Panc1 (cell line): Measurements from ENCODE around the gene POLR1B. TPM values are rescaled to one million over a fixed set of nuclear protein-coding genes. Genes with fewer than 3 reads are reported as not detected.

Source experiments
- ATAC-seq: fragments of 200-7000 bp; cut with Tn5 transposase; 2 replicates; pipeline ENCODE4 v1.9.1; 2020; ENCODE audit warnings: mild to moderate bottlenecking, moderate library complexity
- BruUV-seq: library from RNA; stranded (reverse); fragments of 400-500 nt; replicated peaks from 2 replicates; lab custom pipeline; 2021; lab: Mats Ljungman, UMichigan
- CTCF ChIA-PET: fragments of 300-600 bp; sonication (Branson Sonifier 250); formaldehyde crosslinking; loops from one replicate; lab custom pipeline; 2022; ENCODE audit warnings: antibody characterized with exemption; lab: Charles Lee
- POLR2A ChIA-PET: fragments of 300-600 bp; sonication (Branson Sonifier 250); formaldehyde crosslinking; loops from one replicate; lab custom pipeline; 2022; ENCODE audit warnings: antibody characterized with exemption; lab: Charles Lee
- DNase-seq: peaks from one replicate; pipeline ENCODE4 v3.0.0-alpha.2; 2010; ENCODE audit warnings: low read depth, low spot score
- H3K27ac ChIP-seq: 2 replicates; pipeline ENCODE4 v1.5.1; 2011; ENCODE audit warnings: mild to moderate bottlenecking, low read length, inconsistent platforms
- H3K27me3 ChIP-seq: fragments of 200-500 bp; sonication (Bioruptor generic); 2 replicates; pipeline ENCODE4 v1.6.0; 2014; ENCODE audit warnings: low read length, inconsistent platforms; ENCODE audit not compliant: control insufficient read depth, insufficient read depth
- H3K36me3 ChIP-seq: fragments of 200-500 bp; sonication (Bioruptor generic); 2 replicates; pipeline ENCODE4 v1.5.1; 2014; ENCODE audit warnings: inconsistent platforms, mild to moderate bottlenecking, low read length, moderate library complexity; ENCODE audit not compliant: control insufficient read depth, insufficient read depth
- H3K4me1 ChIP-seq: 2 replicates; pipeline ENCODE4 v1.5.1; 2011; ENCODE audit warnings: inconsistent platforms, mild to moderate bottlenecking, low read length, moderate library complexity; ENCODE audit not compliant: control insufficient read depth, insufficient read depth
- H3K4me3 ChIP-seq, 2 experiments: 2 replicates each; pipeline ENCODE4 v1.5.1; 2011 to 2012; ENCODE audit warnings: low read depth in 2 of 2, low read length in 2 of 2, mild to moderate bottlenecking in 2 of 2, inconsistent platforms in 1 of 2, moderate library complexity in 1 of 2
- H3K9me3 ChIP-seq: fragments of 200-500 bp; sonication (Bioruptor generic); 2 replicates; pipeline ENCODE4 v1.5.1; 2014; ENCODE audit warnings: low read depth, mild to moderate bottlenecking, inconsistent platforms, low read length, moderate library complexity; ENCODE audit not compliant: control insufficient read depth, insufficient read depth
- POLR2AphosphoS5 ChIP-seq: IDR thresholded peaks from 2 replicates; pipeline ENCODE4 v1.6.1; 2012; ENCODE audit warnings: mild to moderate bottlenecking, low read depth, low read length, moderate library complexity
- SIN3A ChIP-seq: IDR thresholded peaks from 2 replicates; pipeline ENCODE4 v1.6.1; 2012; ENCODE audit warnings: low read depth, mild to moderate bottlenecking, low read length, moderate library complexity, borderline replicate concordance; ENCODE audit not compliant: insufficient read depth
- TCF7L2 ChIP-seq: IDR thresholded peaks from 2 replicates; pipeline ENCODE4 v1.6.1; 2011; ENCODE audit warnings: mild to moderate bottlenecking, low read depth, low read length, inconsistent platforms
- in situ Hi-C: cut with HindIII; loops from 2 replicates; pipeline ENCODE4 v1.10.0; 2016; ENCODE audit warnings: low sequenced_read_pairs, low pct_unique_long_range_greater_than_20kb
- intact Hi-C: fragments of 100-400 bp; cut with micrococcal nuclease; formaldehyde crosslinking; loops from one replicate; pipeline ENCODE4 v1.10.0; 2022; ENCODE audit not compliant: unreplicated experiment
- total RNA-seq: library from RNA; stranded (reverse); gene quantifications from one replicate; pipeline ENCODE4 v1.2.1, GENCODE V29; 2021; ENCODE audit not compliant: unreplicated experiment
- TF ChIP-seq, protein P1 (sequence below), 2 experiments: IDR thresholded peaks; 2 replicates each; pipeline ENCODE4 v1.6.1; 2011 to 2012; ENCODE audit warnings: low read depth in 2 of 2, control low read depth in 1 of 2, low read length in 1 of 2, mild to moderate bottlenecking in 1 of 2, moderate library complexity in 1 of 2; ENCODE audit not compliant: insufficient read depth in 1 of 2
- TF ChIP-seq, protein P2 (sequence below): fragments of 450-650 bp; IDR thresholded peaks from 2 replicates; pipeline ENCODE4 v1.5.1; 2017; ENCODE audit warnings: mild to moderate bottlenecking

The POLR1B gene
- total RNA-seq, 1 experiment from 2014 or later: 35.4 TPM

DNA sequence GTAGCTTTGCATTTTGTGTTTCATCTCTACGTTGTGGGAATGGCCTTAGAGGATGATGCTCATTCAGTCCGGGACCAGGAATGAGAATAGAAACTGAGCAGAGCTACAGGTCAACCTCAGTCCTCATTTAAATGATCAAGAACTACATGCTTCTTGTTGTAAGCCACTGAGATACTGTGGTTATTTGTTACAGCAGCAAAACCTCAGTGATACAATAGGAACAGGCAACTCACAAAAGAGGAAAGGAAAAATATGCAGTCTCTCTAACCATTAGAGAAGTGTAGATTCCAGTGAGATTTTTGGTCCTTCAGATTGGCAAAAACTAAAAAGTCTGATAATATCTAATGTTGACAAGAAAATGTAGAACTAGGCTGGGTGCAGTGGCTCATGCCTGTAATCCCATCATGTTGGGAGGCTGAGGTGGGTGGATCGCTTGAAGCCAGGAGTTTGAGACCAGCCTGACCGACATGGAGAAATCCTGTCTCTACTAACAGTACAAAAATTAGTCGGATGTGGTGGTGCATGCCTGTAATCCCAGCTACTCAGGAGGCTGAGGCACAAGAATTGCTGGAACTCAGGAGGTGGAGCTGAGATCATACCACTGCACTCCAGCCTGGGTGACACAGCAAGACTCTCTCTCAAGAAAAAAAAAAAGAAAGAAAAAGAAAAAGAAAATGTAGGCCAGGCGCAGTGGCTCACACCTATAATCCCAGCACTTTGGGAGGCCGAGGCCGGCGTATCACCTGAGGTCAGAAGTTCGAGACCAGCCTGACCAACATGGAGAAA is 55.5 kb downstream of the POLR1B start:
- in situ Hi-C loops: no loop called here
- intact Hi-C loops: no loop called here
- H3K27ac ChIP-seq: no peak overlapping the region
- POLR2A ChIA-PET: no interaction called here
- no TSS peak for BruUV-seq
- CTCF ChIA-PET: interaction anchor here (0.7 kb wide), 1 partner anchor 257 kb away, joined by 4 read pairs; no protein-coding TSS in a partner anchor
- H3K4me3 ChIP-seq: no peak overlapping the region
- DNase-seq: no peak
- no peaks in the 10 kb centered on the region for H3K27me3 ChIP-seq
- no peaks in the 10 kb centered on the region for H3K36me3 ChIP-seq
- H3K9me3 ChIP-seq: no peaks in the 10 kb centered on the region
- TF ChIP-seq TCF7L2 (no peak), SIN3A (no peak), POLR2AphosphoS5 (no peak)
- TF ChIP-seq, protein P1, sequence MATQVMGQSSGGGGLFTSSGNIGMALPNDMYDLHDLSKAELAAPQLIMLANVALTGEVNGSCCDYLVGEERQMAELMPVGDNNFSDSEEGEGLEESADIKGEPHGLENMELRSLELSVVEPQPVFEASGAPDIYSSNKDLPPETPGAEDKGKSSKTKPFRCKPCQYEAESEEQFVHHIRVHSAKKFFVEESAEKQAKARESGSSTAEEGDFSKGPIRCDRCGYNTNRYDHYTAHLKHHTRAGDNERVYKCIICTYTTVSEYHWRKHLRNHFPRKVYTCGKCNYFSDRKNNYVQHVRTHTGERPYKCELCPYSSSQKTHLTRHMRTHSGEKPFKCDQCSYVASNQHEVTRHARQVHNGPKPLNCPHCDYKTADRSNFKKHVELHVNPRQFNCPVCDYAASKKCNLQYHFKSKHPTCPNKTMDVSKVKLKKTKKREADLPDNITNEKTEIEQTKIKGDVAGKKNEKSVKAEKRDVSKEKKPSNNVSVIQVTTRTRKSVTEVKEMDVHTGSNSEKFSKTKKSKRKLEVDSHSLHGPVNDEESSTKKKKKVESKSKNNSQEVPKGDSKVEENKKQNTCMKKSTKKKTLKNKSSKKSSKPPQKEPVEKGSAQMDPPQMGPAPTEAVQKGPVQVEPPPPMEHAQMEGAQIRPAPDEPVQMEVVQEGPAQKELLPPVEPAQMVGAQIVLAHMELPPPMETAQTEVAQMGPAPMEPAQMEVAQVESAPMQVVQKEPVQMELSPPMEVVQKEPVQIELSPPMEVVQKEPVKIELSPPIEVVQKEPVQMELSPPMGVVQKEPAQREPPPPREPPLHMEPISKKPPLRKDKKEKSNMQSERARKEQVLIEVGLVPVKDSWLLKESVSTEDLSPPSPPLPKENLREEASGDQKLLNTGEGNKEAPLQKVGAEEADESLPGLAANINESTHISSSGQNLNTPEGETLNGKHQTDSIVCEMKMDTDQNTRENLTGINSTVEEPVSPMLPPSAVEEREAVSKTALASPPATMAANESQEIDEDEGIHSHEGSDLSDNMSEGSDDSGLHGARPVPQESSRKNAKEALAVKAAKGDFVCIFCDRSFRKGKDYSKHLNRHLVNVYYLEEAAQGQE (IDR thresholded peaks at IDR 0.05; ENCODE audit: insufficient read depth in 1 of 2, low read depth in 2 of 2, low read length in 1 of 2): no peak
- TF ChIP-seq, protein P2, sequence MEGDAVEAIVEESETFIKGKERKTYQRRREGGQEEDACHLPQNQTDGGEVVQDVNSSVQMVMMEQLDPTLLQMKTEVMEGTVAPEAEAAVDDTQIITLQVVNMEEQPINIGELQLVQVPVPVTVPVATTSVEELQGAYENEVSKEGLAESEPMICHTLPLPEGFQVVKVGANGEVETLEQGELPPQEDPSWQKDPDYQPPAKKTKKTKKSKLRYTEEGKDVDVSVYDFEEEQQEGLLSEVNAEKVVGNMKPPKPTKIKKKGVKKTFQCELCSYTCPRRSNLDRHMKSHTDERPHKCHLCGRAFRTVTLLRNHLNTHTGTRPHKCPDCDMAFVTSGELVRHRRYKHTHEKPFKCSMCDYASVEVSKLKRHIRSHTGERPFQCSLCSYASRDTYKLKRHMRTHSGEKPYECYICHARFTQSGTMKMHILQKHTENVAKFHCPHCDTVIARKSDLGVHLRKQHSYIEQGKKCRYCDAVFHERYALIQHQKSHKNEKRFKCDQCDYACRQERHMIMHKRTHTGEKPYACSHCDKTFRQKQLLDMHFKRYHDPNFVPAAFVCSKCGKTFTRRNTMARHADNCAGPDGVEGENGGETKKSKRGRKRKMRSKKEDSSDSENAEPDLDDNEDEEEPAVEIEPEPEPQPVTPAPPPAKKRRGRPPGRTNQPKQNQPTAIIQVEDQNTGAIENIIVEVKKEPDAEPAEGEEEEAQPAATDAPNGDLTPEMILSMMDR: no peak
- H3K4me1 ChIP-seq: no peaks in the 10 kb centered on the region
- no peak for ATAC-seq

DNA sequence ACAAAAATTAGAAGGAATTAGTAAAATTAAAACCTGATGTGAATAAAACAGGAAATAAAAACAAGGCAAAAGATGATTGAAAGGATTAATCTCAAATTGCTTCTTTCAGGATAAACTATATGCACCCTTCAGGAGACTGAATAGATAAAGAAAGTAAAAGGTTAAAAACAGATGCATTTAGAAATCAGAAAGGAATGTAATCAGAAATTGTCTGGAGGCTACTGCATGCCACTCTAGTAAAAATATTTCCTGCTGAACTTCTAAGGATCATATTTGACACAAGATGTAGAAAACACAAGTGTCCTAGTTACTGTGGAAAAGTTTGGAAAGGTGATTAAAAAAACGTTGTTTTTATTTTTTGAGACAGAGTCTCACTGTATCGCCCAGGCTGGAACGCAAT is 58.4 kb downstream of the POLR1B start:
- Histone ChIP-seq H3K36me3 (no peaks in the 10 kb centered on the region), H3K4me1 (no peaks in the 10 kb centered on the region), H3K27me3 (no peaks in the 10 kb centered on the region), H3K4me3 (no peak overlapping the region), H3K27ac (no peak overlapping the region), H3K9me3 (no peaks in the 10 kb centered on the region)
- ChIA-PET CTCF (interaction anchor here (0.6 to 1.6 kb wide), 7 partner anchors 16 to 341 kb away, joined by 3 to 5 read pairs (median 3); partner anchors contain the start of gene CHCHD5), POLR2A (no interaction called here)
- TF ChIP-seq SIN3A (no peak), POLR2AphosphoS5 (no peak), TCF7L2 (no peak)
- BruUV-seq: no TSS peak
- DNase-seq (no peak), ATAC-seq (no peak)
- intact Hi-C loops (loop anchor here (1.0 kb wide), 2 partner anchors 90 to 126 kb away; no protein-coding TSS in a partner anchor), in situ Hi-C loops (no loop called here)

DNA sequence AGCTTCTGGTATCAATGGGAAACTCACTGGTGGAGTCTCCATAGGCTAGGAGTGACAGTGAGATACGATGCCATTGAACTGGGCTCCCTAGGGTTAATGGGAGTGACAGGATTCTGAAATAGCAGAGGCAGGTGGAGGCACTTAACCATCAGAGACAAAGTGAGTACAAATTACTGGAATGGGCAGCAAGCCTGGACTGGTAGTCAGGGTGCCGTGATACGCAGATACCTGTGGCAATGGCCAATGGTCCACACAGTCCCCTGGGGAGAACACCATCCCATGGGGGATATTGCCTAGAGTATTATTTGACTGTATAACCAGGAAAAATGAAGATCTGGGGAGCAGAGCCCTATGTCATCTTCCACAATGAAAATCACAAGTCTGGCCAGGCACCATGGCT is 59.5 kb downstream of the POLR1B start:
- no TSS peak for BruUV-seq
- no peak overlapping the region for H3K27ac ChIP-seq
- TF ChIP-seq, protein P2: no peak
- TF ChIP-seq, protein P1 (IDR thresholded peaks at IDR 0.05; ENCODE audit: insufficient read depth in 1 of 2, low read depth in 2 of 2, low read length in 1 of 2): no peak
- TF ChIP-seq POLR2AphosphoS5: no peak
- TF ChIP-seq SIN3A: no peak
- no peak for TF ChIP-seq TCF7L2
- H3K4me3 ChIP-seq: no peak overlapping the region
- POLR2A ChIA-PET: interaction anchor here (0.6 kb wide), 2 partner anchors 10 to 92 kb away, joined by 3 to 4 read pairs; no protein-coding TSS in a partner anchor
- intact Hi-C loops (no loop called here), in situ Hi-C loops (no loop called here)
- no peak for ATAC-seq
- CTCF ChIA-PET: no interaction called here
- H3K27me3 ChIP-seq: no peaks in the 10 kb centered on the region
- DNase-seq: no peak
- no peaks in the 10 kb centered on the region for H3K4me1 ChIP-seq
- H3K36me3 ChIP-seq: no peaks in the 10 kb centered on the region
- no peaks in the 10 kb centered on the region for H3K9me3 ChIP-seq
